Activated CD4-positive, alpha-beta T cell treated with anti-CD3 and anti-CD28 coated beads for 4 hours (primary cell): ENCODE results near the gene NOS1AP.
"Not testable (repeated sequence)": the region's sequence is repeated elsewhere in the genome, so short reads cannot be mapped to it uniquely, and the experiment has no call there.

Source experiments
- DNase-seq, 2 donors: peaks; one replicate each; pipeline ENCODE4 v3.0.0-alpha.2; 2020

NOS1AP gene

DNA sequence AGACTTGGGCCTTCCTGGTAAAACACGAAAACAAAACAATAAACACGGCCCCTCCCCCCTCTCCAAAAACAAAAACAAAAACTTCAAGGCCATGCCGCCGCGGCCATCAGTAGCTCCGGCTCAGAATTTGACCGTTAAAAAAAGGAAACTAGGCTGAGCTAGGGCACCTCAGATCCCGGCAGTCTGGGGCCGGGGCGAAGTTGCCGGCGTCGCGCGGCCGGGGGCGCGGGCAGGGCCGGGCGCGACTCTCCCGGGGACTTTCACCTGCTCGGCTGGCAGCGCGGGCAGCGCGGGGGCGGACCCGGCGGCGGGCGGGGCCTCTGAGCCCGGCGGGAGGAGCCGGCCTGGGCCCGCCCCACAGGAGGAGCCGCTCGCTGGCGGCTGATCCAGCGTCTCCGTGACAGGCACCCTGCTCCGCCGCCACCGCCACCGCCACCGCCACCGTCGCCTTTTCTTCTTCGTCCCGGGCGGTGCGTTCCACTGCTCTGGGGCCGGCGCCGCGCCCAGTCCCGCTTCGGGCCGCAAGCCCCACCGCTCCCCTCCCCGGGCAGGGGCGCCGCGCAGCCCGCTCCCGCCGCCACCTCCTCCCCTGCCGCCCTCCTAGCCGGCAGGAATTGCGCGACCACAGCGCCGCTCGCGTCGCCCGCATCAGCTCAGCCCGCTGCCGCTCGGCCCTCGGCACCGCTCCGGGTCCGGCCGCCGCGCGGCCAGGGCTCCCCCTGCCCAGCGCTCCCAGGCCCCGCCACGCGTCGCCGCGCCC lies at the start of gene NOS1AP:
Gene NOS1AP, plus strand, starts transcription at position 358 of the 760 bp plus-strand sequence. CDS start 487 bp downstream, outside the sequence.
- DNase-seq: peak; percentile 76

DNA sequence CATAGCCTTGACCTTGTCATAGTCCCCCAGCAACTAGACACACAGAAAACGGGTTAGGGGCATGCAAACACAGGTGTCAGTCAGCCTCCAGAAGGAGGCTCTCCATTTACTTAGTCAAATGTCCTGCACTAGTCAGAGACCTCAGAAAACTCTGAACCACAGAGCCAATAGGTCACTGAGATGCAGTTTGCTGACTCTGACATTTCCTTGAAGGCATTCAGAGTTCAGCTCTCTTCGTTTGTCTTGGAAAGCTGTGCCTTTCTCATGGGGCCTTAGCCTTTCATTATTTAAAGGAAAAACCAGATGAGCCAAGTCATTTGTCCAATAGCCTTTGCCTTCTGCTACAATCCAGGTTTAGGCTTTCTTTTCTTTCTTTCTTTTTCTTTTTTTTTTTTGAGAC lies 49.3 kb upstream of the NOS1AP start:
- DNase-seq: no peak

DNA sequence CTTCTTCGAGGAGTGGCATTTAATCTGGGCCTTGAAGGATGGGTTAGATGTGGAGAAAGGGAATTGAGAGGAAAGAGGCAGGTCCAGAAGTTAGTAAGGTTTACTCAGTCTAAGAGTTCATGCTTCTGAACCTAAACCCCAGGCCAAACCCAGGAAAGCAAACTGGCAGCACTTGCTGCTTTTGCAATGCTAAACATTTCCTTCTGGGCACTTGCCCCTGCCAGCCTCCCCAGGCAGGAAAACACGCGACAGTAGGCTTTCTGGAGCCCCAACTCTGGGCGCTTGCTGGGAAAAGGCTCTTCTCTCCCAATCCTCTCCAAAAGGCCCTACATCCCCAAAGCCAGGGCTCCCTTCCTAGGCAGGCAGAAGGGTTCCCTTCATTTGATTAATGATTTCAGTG lies 48.4 kb upstream of the NOS1AP start:
- no peak for DNase-seq

DNA sequence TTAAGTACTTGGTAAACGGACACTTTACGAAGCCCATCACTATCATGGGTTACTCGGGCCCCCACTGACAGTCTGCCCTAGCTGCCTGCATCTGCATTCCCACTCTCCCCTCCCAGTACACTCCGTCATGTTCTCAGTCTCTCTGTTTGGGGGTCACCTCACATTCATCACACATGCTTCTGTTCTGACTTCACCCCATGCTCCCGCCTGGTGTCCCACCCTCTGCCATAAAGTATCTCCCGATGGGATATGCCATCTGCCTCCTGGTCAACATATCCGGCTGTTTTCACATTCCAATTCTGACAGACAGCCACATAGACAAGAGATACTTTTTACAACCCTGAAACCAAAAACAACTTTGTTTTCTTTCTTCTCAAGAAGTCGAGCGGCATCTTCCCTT lies 46.9 kb upstream of the NOS1AP start:
- no peak for DNase-seq

DNA sequence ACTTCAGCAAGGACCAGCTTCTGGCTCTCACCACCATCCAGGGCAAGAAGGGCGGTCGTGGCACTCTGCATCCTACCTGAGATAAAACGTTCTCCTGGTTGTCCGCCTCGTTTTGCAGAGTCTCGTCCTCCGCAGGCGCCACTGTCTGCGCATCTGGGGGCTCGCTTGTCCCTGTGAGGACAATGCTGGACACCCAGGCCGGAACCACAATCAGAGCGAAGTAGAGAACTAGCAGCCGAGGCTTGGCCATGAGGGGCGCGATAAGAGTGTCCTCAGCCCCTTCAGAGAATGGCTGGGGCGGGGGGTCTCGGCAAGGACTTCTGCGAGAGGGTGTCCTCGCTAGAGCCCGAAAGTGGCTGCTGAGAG lies 46.3 kb upstream of the NOS1AP start:
- no peak for DNase-seq

DNA sequence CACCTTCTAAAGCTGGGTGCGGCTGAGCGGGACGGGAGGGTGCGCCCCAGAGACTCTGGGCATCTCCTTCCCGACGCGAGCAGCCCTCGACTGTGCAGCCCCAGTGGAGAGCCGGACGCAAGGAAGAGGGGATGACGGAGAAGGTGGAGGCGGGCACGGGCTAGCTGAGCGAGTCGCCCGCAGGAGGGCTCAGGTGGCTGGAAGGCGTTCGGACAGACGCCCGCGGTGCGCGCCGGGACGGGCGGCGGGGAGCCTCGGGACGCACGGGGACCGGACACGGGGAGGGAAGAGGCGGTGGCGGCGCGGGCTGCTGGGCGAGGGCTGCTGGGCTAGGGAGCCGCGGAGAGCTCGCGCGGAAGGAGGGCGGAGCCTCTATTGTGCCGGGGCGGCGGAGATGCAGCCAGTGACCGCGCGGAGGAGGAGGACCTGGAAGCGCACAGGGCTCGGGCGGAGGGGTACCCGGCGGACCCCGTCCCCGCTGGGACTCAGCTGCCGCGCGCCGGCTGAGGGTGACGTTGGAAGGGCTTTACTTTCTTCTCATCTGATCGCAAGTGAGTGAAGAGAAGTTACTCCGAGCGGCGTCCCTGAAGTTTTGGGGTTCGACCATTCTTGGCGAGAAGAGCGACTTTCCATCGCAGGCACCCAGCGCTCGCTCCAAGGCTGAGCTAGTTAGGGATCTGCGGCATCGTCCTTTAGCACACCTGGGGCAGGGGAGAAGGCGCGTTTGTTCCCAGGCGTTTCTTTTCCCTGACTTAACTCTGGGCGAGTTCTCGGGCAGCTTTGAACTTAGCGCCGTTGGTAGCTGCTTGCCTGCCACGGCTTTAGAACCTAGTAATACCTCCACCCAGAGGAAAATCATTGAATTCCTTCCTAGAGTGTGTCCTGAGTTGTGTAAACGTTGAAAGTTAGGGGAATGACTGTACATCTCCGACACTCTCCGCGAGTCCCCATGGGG lies 45.7 kb upstream of the NOS1AP start, which contains the start of gene OLFML2B:
Gene OLFML2B, minus strand, starts transcription at position 323 of the 955 bp plus-strand sequence. CDS start 439 bp downstream, outside the sequence.
- DNase-seq: peak; percentile 18 to 25

DNA sequence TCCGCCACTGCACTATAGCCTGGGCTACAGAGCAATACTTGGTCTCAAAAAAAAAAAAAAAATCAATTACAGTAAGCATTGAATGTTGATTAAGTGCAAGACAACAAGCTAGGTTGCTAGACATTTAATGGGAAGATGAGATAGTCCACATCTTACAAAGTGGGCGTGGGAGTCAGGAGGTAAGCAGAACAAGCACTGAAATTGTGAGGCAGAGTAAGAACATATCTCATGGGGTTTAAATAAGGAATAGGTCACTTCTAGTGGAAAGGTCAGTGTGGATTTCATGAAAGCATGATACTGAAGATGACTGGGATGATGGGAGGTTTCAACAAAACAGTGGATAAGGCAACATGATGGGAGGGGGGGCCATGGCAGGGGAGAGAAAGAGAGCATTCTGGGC lies 44.0 kb upstream of the NOS1AP start:
- DNase-seq: no peak

DNA sequence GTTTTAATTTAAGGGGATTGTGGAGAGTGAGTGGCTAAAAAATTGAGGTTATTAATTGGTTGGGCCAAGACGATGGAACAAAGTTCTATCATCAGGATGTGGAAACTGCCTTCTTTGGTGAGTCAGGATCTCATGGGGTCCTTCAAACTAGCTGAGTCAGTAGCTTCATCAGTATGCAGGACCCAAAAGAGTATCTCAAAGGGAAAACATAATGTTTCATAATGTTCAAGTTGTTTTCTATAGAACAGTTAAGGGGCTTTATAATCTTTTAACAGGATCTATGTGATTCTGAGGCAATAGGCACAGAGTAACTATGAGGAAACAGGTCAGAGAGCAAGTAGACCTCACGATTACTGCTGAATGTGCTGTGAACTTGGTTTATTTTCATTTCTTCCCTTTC lies 42.6 kb upstream of the NOS1AP start:
- no peak for DNase-seq

DNA sequence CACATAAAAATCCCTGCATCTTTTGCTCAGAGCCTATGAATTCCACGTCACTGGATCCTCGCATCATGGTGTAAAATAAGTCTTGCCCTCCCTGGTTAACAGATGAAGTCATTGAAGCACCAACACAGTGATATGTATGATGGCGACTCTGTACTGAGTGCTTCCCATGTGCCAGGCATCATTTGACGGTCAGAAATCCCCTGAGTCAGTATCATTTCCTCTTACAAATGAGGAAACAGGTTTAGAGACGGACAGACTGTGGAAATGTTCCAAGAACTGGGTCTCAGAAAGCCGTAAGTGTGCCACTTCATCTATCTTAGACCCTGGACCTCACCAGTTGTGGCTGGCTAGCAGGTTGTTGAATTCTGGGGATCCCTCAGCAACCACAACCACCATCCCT lies 40.8 kb upstream of the NOS1AP start:
- DNase-seq: no peak

DNA sequence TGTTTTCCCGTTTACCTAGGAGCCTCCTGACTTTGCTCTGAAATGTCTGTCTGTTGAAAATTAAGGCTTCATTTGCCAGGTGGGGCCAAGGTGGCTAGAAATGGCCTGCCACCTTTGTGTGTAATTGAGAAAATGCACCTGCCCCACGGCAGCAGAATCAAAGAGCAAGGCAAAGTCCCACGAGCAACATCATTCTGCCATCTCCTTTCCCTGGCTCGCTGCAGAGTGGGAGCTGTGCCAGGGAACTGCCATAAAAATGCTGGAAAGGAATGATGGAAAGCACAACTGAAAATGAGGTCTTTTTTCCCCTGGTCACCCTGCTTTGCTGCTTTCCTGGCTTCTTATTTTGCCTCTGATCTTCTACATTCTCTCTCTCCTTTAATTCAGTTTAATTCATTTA lies 40.3 kb upstream of the NOS1AP start:
- DNase-seq: no peak

DNA sequence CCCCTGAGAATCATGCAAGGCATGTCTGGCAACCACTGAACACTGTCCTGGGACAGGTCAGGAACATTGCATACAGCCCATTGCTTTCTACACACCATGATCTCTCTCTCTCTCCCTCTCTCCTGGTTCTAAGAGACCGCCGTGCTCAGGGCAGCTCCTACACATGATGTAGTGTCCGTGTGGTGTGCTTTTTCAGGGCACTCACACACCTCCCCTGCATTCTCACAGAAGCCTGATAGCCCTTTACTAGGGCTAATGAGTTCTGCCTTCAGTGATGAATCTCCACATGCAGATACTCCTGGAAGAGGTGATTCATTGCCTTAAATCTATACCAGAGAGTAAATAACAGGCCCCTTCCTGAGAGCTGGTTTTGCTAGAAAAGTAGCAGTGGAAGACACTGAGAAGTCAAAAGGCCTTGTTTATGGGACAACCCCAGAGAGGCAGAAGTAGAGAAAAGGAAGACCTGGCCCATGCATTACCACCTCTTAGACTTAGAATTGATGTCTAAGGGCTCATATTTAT lies 38.7 kb upstream of the NOS1AP start:
- DNase-seq: no peak

DNA sequence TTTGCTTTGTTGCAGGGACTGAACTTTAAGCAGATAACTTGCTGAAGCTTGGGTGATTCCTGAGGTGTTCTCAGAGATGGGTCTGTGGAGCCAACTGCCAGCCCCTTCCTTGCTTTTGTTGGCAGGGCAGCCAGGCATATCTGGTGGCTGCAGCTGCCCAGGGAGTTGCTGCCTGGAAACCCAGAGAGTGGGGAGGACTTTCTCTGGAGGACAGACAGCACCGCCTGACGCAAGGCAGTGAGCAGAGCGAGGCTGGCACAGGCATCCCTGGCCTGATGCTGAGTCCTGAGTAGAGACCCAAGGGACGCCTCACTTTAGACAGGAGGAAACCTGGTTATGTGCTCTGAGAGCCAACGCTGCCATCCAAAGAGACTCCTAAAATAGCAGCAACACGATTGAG lies 36.1 kb upstream of the NOS1AP start:
- DNase-seq: no peak

DNA sequence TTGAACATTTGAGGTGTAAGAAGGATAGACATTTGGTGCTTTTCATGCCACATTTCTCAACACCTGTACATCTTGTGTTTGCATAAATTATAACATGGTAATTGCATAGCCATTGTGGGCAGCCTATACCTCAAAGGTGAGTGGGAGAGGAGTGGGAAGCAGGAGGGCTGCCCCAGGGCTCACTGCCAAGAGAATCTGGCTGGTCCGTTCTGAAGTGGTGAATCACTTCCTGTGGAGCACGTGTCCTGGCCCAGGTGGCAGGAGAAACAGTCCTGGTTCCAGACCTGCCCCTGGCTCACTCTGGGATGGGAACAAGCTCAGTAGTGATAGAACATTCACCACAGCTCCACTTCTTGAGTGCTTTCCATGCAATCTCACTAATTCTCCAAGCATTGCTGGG lies 34.2 kb upstream of the NOS1AP start:
- DNase-seq: no peak

DNA sequence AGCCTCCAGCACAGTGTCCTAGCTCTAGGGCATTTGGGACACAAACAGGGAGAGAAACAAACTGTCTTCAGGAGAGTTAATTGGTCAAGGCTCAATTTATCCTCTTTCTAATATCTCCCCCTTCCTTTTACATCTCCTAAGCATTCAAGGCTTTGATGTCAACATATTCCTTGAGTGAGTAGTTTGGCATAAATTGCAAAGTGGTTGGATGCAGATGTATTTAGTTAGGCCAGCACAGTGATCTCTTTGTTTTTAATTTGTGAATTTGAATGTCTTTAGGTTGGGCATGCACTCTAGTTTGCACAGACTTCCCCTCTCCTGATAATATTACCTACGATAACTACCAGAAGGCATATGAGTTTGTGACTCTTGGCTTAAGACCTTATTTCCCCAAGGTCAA lies 33.3 kb upstream of the NOS1AP start:
- DNase-seq: no peak

DNA sequence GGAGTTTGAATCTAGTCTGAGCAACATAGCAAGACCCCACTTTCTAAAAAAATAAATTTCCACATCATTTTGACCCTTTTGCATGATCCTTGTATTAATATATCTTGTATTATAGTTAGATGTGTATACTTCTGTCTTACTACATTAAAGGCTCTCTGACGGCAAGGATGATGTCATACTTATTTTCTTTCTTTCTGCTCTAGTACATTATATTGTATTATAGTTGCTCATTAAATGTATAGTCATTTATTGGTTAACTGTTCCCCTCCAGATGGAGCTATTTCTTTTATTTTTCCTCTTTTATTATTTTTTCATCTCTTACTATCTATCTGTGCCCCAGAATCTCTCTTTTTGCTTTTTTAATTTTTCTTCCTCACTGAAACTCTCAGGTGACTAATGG lies 30.9 kb upstream of the NOS1AP start:
- no peak for DNase-seq

DNA sequence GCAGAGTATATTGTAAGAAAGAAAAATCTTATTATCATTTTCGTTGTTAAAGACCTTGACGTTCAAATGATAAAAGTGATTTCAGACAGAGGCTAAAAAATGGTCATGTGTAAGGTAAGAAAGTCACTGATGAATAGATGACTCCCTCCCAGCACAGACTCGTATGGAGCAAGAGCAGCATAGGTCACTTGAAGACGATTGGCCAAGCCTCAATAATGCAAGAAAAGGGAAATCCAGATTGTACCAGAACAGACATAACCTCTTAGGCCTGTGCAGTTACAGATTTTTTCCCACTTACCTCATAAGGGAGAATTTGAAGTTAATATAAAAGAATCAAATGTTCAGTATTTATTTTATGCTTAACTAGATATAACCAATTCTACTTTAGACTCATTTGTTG lies 29.5 kb upstream of the NOS1AP start:
- no peak for DNase-seq

DNA sequence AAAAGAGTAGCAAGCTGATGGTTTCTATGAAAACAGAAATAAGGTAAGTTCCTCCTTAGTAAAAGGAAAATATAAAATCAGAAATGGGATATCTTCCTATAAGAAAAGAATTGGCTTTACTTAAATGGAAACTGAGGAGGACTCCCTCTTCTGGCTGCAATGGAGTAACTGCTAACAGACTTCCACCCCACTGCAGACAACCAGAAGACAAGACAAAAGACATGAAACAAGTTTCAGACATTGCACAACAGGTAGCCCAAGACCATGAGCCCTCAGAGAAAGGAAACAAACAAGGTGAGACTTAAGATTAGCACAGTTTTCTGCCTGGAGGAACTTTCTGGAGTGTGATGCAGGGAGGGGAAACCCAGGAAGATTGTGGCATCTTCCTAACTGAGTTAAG lies 28.8 kb upstream of the NOS1AP start:
- no peak for DNase-seq

DNA sequence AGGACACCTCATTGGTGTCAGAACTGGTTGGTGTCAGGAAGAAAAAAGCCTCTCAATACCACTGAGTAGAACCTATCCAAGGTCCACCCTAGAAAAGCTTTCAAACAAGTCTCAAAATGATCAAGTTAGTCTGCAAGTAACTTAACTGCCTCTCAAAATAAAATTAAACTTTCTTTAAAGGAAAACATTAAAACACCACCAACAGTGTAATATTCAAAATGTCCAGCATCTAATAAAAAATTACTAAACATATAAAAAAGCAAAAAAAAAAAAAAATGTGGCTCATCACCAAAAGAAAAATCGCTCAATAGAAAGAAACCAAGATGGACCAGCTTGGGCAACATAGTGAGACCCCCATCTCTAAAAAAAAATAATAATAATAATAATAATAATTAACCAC lies 27.1 kb upstream of the NOS1AP start:
- DNase-seq: no peak

DNA sequence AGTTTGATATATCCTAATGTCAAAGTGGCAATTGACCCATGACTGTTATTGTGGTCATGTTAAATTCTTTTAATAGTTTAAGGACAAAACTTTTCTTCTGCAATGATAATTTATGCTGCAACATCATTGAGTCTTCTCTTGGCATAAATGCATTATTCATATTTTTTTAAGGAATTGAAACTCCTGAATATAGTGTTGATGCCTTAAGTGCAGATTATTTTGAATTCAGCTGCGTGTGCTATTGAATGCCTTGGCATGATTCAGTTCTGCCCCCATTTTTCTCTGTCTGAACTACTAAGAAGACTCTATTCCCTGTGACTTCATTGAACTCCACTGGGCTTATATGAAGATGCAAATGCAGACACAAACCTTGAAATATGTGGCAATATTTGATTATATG lies 22.6 kb upstream of the NOS1AP start:
- no peak for DNase-seq

DNA sequence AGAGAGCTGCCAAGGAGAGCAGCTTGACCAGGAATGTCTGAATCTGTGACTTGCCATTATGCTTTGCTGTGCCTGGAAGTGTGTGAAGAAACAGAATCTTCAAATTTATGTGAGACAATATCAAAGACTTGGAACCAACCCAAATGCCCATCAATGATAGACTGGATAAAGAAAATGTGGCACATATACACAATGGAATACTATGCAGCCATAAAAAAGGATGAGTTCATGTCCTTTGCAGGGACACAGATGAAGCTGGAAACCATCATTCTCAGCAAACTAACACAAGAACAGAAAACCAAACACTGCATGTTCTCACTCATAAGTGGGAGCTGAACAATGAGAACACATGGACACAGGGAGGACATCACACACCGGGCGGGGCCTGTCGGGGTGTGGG lies 15.5 kb upstream of the NOS1AP start:
- not testable (repeated sequence) for DNase-seq

DNA sequence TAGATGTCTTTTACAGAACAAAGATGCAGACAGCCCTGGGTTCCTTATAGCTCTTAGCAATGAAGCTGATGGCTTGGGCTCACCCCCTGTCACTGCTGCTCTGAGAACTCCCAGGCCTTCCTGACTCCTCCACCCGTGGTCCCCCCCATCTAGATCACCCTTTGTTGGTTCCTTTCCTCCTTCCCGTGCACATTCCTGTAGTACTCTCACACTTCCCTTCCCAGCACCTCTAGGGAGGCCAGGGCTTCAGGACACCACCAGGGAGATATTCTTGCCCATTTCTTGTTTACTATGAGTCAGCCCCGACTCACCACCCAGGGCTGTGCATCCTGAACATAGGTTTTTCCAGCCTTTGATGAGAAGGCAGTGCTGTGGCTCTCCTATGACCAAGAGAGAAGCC lies 14.4 kb upstream of the NOS1AP start:
- DNase-seq: no peak

DNA sequence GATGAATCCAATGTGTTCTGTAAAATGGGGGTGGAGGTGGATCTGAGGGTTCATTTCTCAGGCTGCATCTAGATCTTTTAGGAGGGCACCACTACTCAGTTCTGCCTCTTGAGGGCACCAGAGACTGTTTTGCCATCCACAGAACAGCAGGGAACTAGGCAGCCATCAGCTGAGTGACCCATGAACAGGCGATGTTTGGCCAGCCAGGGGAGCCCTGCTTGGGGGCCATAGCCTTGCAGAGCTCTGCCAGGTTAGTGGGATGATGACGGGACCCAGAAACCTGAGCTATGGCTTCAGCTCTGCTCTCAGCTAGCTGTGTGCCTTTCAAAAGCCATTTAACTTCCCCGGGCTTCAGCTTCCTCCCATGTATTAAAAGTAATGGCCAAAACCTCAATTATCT lies 13.4 kb upstream of the NOS1AP start:
- DNase-seq: peak; percentile 30 to 37

DNA sequence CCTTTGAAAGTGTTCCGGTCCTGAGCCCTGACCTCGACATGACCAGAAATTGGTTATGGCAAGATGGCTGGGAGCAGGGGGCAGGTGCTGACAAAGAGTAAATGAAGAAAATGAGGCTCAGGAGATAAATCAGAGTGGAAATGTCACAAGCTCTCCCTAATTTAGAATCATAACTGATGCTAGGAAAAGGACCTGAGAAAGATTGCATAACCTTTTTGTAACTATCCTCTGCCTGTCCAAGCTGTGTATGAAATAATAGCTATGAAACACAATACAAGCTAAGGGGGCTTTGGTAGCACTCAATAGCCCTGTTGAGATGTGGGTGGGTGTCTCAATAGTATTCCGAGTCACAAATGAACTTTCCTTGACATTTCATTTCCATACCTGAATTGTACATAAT lies 12.9 kb upstream of the NOS1AP start:
- DNase-seq: no peak

DNA sequence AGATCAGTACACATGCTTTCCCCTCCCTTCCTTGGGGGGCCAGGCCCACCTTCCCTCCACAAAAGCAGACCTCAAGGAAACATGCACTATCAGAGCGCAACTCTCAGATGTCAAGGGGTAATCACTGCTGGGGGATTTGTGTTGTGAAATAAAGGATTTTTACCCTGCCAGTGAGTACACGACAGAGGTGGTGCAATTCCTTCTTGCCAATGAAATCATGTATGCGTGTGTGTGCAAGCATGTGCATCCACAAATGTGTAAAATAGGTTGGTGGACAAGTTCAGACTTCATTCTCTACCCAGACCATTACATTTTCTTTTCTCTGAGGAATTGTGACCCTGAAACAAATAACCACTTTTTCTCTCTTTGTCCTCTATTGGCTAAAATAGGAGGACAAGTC lies 9.8 kb upstream of the NOS1AP start:
- DNase-seq: no peak
